Neural cell (in vitro differentiated cells): ENCODE data around the gene FSTL5. TPM values are rescaled to one million over a fixed set of nuclear protein-coding genes. Genes with fewer than 3 reads are reported as not detected.

Source experiments
- H2AFZ ChIP-seq: fragments of 200-600, 300-800 bp; sonication (generic), shearing (Covaris generic); 2 replicates; pipeline ENCODE4 v1.6.0; 2014; ENCODE audit warnings: low read depth, mild to moderate bottlenecking, antibody characterized with exemption, low read length, moderate library complexity
- H3F3A ChIP-seq: fragments of 200-600 bp; shearing (Covaris generic); 2 replicates; pipeline ENCODE4 v1.6.1; 2016; ENCODE audit warnings: mild to moderate bottlenecking, moderate library complexity, mixed read lengths, antibody characterized with exemption, low read length; ENCODE audit not compliant: insufficient read depth, poor library complexity, severe bottlenecking
- H3K27ac ChIP-seq: fragments of 200-600, 300-800 bp; sonication (generic), shearing (Covaris generic); 2 replicates; pipeline ENCODE4 v1.5.1; 2014; ENCODE audit warnings: mild to moderate bottlenecking, low read length, moderate library complexity
- H3K27me3 ChIP-seq: fragments of 300-800, 200-600 bp; sonication (generic), shearing (Covaris generic); 2 replicates; pipeline ENCODE4 v1.6.0; 2014; ENCODE audit warnings: mild to moderate bottlenecking, low read depth, low read length, moderate library complexity; ENCODE audit not compliant: insufficient read depth
- H3K36me3 ChIP-seq: fragments of 300-800, 200-600 bp; sonication (generic), shearing (Covaris generic); 2 replicates; pipeline ENCODE4 v1.5.1; 2014; ENCODE audit warnings: mild to moderate bottlenecking, antibody characterized with exemption, low read length, moderate library complexity; ENCODE audit not compliant: insufficient read depth
- H3K4me2 ChIP-seq: fragments of 300-800, 200-600 bp; sonication (generic), shearing (Covaris generic); 2 replicates; pipeline ENCODE4 v1.6.0; 2014; ENCODE audit warnings: mild to moderate bottlenecking, low read length
- H3K4me3 ChIP-seq: fragments of 300-800, 200-600 bp; sonication (generic), shearing (Covaris generic); 2 replicates; pipeline ENCODE4 v1.5.1; 2014; ENCODE audit warnings: mild to moderate bottlenecking, low read length, moderate library complexity
- H3K79me2 ChIP-seq: fragments of 200-600 bp; shearing (Covaris generic); replicated peaks from 2 replicates; pipeline ENCODE4 v1.6.0; 2014; ENCODE audit warnings: mild to moderate bottlenecking, low read length, moderate library complexity; ENCODE audit not compliant: insufficient read depth
- H3K9ac ChIP-seq: fragments of 300-800, 200-600 bp; sonication (generic), shearing (Covaris generic); 2 replicates; pipeline ENCODE4 v1.6.1; 2016; ENCODE audit warnings: mild to moderate bottlenecking, low read length, mixed read lengths
- H3K9me2 ChIP-seq: fragments of 200-600 bp; shearing (Covaris generic); 2 replicates; pipeline ENCODE4 v1.6.1; 2016; ENCODE audit warnings: mild to moderate bottlenecking, low read length, mixed read lengths; ENCODE audit not compliant: insufficient read depth
- H3K9me3 ChIP-seq: fragments of 200-600, 300-800 bp; sonication (generic), shearing (Covaris generic); 2 replicates; pipeline ENCODE4 v1.6.1; 2016; ENCODE audit warnings: mild to moderate bottlenecking, mixed run types, low read length, moderate library complexity, mixed read lengths
- H4K20me1 ChIP-seq: fragments of 200-600 bp; shearing (Covaris generic); 2 replicates; pipeline ENCODE4 v1.6.1; 2016; ENCODE audit warnings: mild to moderate bottlenecking, mixed run types; ENCODE audit not compliant: insufficient read depth
- EP300 ChIP-seq: fragments of 450-650 bp; conservative IDR thresholded peaks from 2 replicates; pipeline ENCODE4 v1.6.1; 2014; ENCODE audit warnings: antibody characterized with exemption, mild to moderate bottlenecking, moderate library complexity; ENCODE audit not compliant: poor library complexity, severe bottlenecking
- EZH2 ChIP-seq: fragments of 200-600, 300-800 bp; shearing (Covaris generic), sonication (generic); IDR thresholded peaks from 2 replicates; pipeline ENCODE4 v1.6.1; 2014; ENCODE audit warnings: antibody characterized with exemption, low read length, borderline replicate concordance, mild to moderate bottlenecking; ENCODE audit not compliant: insufficient read depth, poor library complexity, severe bottlenecking
- MXI1 ChIP-seq: fragments of 450-650 bp; conservative IDR thresholded peaks from 2 replicates; pipeline ENCODE4 v1.6.1; 2014; ENCODE audit warnings: antibody characterized with exemption, mild to moderate bottlenecking; ENCODE audit not compliant: poor library complexity, severe bottlenecking
- POLR2AphosphoS5 ChIP-seq: IDR thresholded peaks from 2 replicates; pipeline ENCODE4 v1.6.1; 2012
- SMC3 ChIP-seq: fragments of 450-650 bp; conservative IDR thresholded peaks from 2 replicates; pipeline ENCODE4 v1.6.1; 2014; ENCODE audit warnings: antibody characterized with exemption, mild to moderate bottlenecking, moderate library complexity; ENCODE audit not compliant: poor library complexity
- TAF1 ChIP-seq: IDR thresholded peaks from 2 replicates; pipeline ENCODE4 v1.6.1; 2012; ENCODE audit warnings: low read depth
- polyA plus RNA-seq: library from polyadenylated mRNA; depleted of rRNA; stranded (reverse); fragments of >200 nt; gene quantifications from 2 replicates; pipeline ENCODE4 v1.2.3, GENCODE V29; 2014
- TF ChIP-seq, protein P1 (sequence below): fragments of 450-650 bp; IDR thresholded peaks from 2 replicates; pipeline ENCODE4 v1.5.1; 2014; ENCODE audit warnings: antibody characterized with exemption, mild to moderate bottlenecking, moderate library complexity; ENCODE audit not compliant: poor library complexity, severe bottlenecking
- TF ChIP-seq, protein P2 (sequence below): IDR thresholded peaks from 2 replicates; pipeline ENCODE4 v1.6.1; 2012; ENCODE audit warnings: borderline replicate concordance

FSTL5 gene
- polyA plus RNA-seq, 1 donor from 2014 or later: 6.8 TPM

DNA sequence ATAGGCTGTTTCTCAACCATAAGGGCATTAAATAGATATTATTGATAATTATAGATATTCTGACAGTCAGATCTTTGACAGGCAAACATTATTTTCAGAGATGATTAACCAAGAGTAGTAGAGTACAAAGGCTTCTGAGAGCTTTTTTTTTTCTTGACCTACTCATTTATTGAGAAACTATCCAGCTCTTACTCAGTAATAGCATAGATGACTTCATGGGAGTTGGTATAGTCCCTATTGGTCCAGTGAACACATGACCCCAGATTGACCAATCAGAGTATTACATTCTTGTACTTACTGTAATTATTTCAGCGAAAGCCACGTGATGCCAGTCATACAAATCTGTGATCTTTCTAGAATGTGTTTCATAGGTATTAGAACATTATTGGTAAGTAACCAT is 508.7 kb downstream of the FSTL5 start:
- Histone ChIP-seq H3K27ac (no peak overlapping the region), H3K4me3 (no peak overlapping the region), H3K27me3 (no peaks in the 10 kb centered on the region), H2AFZ (no peak overlapping the region), H3K9me2 (no peaks in the 10 kb centered on the region), H3K9me3 (no peaks in the 10 kb centered on the region), H4K20me1 (no peaks in the 10 kb centered on the region), H3F3A (no peaks in the 10 kb centered on the region), H3K79me2 (no peaks in the 10 kb centered on the region), H3K4me2 (no peak overlapping the region), H3K9ac (no peak overlapping the region), H3K36me3 (no peaks in the 10 kb centered on the region)
- TF ChIP-seq, protein P1, sequence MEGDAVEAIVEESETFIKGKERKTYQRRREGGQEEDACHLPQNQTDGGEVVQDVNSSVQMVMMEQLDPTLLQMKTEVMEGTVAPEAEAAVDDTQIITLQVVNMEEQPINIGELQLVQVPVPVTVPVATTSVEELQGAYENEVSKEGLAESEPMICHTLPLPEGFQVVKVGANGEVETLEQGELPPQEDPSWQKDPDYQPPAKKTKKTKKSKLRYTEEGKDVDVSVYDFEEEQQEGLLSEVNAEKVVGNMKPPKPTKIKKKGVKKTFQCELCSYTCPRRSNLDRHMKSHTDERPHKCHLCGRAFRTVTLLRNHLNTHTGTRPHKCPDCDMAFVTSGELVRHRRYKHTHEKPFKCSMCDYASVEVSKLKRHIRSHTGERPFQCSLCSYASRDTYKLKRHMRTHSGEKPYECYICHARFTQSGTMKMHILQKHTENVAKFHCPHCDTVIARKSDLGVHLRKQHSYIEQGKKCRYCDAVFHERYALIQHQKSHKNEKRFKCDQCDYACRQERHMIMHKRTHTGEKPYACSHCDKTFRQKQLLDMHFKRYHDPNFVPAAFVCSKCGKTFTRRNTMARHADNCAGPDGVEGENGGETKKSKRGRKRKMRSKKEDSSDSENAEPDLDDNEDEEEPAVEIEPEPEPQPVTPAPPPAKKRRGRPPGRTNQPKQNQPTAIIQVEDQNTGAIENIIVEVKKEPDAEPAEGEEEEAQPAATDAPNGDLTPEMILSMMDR: no peak
- no peak for TF ChIP-seq TAF1

DNA sequence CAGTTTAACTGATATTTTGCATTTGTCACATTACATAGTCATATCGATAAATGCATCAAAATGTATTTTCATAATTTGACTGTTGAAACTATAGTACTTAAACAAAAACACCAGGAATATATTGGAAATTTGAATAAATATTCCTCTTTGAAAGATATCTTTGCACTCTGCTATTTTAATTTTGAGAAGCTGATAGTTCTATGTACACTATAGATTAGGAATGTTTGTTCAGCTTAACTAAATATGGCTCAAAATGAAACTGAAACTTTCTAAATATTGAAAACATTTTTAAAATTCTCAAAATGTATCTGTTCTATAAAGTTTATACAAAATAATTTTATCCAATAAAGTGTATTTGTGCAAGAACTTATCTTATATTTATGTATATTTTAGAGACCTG is 510.1 kb downstream of the FSTL5 start:
- Histone ChIP-seq H3F3A (no peaks in the 10 kb centered on the region), H3K79me2 (no peaks in the 10 kb centered on the region), H4K20me1 (no peaks in the 10 kb centered on the region), H3K9ac (no peak overlapping the region), H2AFZ (no peak overlapping the region), H3K9me2 (no peaks in the 10 kb centered on the region), H3K27me3 (no peaks in the 10 kb centered on the region), H3K4me3 (no peak overlapping the region), H3K36me3 (no peaks in the 10 kb centered on the region), H3K4me2 (no peak overlapping the region), H3K27ac (no peak overlapping the region), H3K9me3 (no peaks in the 10 kb centered on the region)
- TF ChIP-seq, protein P2, sequence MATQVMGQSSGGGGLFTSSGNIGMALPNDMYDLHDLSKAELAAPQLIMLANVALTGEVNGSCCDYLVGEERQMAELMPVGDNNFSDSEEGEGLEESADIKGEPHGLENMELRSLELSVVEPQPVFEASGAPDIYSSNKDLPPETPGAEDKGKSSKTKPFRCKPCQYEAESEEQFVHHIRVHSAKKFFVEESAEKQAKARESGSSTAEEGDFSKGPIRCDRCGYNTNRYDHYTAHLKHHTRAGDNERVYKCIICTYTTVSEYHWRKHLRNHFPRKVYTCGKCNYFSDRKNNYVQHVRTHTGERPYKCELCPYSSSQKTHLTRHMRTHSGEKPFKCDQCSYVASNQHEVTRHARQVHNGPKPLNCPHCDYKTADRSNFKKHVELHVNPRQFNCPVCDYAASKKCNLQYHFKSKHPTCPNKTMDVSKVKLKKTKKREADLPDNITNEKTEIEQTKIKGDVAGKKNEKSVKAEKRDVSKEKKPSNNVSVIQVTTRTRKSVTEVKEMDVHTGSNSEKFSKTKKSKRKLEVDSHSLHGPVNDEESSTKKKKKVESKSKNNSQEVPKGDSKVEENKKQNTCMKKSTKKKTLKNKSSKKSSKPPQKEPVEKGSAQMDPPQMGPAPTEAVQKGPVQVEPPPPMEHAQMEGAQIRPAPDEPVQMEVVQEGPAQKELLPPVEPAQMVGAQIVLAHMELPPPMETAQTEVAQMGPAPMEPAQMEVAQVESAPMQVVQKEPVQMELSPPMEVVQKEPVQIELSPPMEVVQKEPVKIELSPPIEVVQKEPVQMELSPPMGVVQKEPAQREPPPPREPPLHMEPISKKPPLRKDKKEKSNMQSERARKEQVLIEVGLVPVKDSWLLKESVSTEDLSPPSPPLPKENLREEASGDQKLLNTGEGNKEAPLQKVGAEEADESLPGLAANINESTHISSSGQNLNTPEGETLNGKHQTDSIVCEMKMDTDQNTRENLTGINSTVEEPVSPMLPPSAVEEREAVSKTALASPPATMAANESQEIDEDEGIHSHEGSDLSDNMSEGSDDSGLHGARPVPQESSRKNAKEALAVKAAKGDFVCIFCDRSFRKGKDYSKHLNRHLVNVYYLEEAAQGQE: no peak
- TF ChIP-seq EP300: no peak
- no peak for TF ChIP-seq EZH2

DNA sequence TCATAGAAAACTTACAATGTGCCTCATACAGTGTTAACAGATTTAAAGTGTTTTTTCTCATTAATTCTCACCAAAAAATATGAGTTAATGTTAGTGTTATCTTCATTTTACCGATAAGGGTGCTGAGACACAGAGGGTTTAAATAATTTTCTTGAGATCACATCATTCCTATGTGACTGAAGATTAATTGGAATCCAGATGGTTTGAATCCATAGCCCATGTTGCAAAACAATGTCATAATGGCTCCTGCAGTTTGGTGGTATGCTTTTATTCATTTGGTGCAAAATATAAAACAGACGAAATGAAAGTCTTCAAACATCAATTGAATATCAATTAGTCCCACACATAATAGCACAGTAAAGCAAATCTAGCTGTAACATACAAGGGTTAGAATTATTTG is 512.2 kb downstream of the FSTL5 start:
- Histone ChIP-seq H3F3A (no peaks in the 10 kb centered on the region), H4K20me1 (no peaks in the 10 kb centered on the region), H3K27me3 (no peaks in the 10 kb centered on the region), H3K27ac (no peak overlapping the region), H3K36me3 (no peaks in the 10 kb centered on the region), H3K4me2 (no peak overlapping the region), H3K9me2 (no peaks in the 10 kb centered on the region), H3K9me3 (peaks cover 5% of the 10 kb centered on the region), H3K79me2 (no peaks in the 10 kb centered on the region), H3K4me3 (no peak overlapping the region), H2AFZ (no peak overlapping the region), H3K9ac (no peak overlapping the region)
- TF ChIP-seq, protein P1: no peak
- TF ChIP-seq, protein P2: no peak
- no peak for TF ChIP-seq TAF1
- TF ChIP-seq MXI1: no peak
- TF ChIP-seq POLR2AphosphoS5: no peak
- no peak for TF ChIP-seq SMC3
